SH-SY5Y (cell line): ENCODE results near the gene RINT1.

Experiments
- GATA2 ChIP-seq: IDR thresholded peaks from 2 replicates; pipeline ENCODE4 v1.6.1; 2011; ENCODE audit warnings: mild to moderate bottlenecking, low read depth, low read length
- GATA3 ChIP-seq: IDR thresholded peaks from 2 replicates; pipeline ENCODE4 v1.6.1; 2011; ENCODE audit warnings: low read depth, mild to moderate bottlenecking, low read length, moderate library complexity

DNA sequence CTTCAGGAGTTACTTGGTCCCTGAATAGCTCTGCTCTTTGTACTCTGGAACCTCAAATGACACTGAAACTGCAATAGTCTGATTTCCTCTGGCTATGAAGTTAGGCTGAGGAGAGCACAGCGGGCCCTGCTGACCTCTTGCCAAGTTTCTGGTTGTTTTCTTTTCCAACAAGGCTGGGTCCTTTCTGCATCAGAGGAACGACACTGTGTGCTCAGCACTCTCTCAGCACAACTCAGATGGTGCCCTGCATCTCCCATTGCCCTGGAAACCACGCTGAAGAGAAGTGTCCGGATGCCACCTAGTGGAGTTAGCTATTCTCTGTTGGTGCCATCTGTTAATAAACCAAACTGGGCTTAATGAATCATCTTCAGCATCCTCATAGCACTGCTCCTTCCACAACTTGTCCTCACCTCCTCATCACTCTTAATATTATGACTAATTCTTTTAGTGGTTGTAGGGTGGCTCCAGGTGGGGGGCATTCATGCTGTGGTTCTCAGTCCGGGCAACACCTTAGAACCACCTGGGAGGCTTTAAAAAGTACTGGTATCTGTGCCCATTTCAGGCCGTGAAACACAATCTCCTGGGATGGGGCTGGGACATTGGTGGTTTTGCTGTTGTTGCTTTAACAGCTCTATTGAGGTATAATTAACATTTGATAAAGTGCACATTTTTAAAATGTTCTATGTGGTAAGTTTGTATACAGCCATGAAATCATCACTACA is 57.5 kb downstream of the RINT1 start:
- TF ChIP-seq GATA2 (no peak), GATA3 (no peak)
